ENCODE data around the gene NME8. TPM values are rescaled to one million over a fixed set of nuclear protein-coding genes. Genes with fewer than 3 reads are reported as not detected.

The NME8 gene
- total and polyA plus RNA-seq, 2 donors (not counting 3 experiments of a cell fraction or from before 2014, with no cell fraction given), result not detected

DNA sequence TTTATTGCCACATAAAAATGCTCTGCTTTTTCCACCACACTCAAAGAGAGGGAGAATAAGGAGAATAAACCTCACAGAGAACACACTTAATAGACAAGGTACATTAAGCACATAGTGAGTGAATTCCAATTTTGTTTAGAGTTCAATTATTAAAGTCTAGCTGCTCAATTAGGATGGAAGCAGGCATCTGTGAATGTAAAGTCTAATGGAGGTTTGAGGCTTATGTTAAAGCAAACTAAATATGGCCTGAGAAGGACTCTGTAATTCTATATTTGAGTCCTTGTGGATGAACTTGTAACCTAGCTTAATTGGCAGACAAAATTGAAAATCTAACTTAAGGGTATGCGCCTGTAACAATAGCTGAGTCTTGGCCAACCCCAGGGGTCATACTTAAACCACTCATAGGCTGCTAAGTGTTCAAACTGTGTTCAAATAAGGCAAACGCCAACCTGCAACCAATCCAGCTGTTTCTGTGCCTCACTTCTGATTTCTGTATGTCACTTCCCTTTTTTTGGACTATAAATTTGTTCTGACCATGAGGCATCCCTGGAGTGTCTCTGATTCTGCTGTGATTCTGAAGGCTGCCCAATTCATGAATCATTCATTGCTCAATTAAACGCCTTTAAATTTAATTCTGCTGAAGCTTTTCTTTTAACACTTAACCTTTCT lies 31.3 kb upstream of the NME8 start:
- FAIRE-seq (no peak), DNase-seq (ENCODE audit: low read depth, low spot score) (no peak)
- Histone ChIP-seq H3K79me2 (ENCODE audit: control insufficient read depth, insufficient read depth, low read length) (no peaks in the 10 kb centered on the region), H3K4me2 (ENCODE audit: insufficient read depth, low read length) (no peak overlapping the region), H4K20me1 (replicated peaks; ENCODE audit: control insufficient read depth, extremely low read depth, insufficient read depth, low read length) (no peaks in the 10 kb centered on the region), H3K4me3 (replicated peaks in 1 of 3; ENCODE audit: insufficient read depth in 1 of 3, low read depth in 1 of 3, low read length in 3 of 3) (no peak overlapping the region), H3K9me1 (replicated peaks; ENCODE audit: control insufficient read depth, extremely low read depth, insufficient read depth, low read length) (no peaks in the 10 kb centered on the region), H3K9ac (replicated peaks; ENCODE audit: extremely low read depth, insufficient read depth, low read length) (no peak overlapping the region), H3K36me3 (ENCODE audit: control insufficient read depth in 2 of 2, extremely low read depth in 1 of 2, insufficient read depth in 2 of 2, low read length in 2 of 2) (no peaks in the 10 kb centered on the region), H2AFZ (ENCODE audit: low read depth, low read length) (no peak overlapping the region), H3K9me3 (replicated peaks; ENCODE audit: control insufficient read depth, insufficient read depth, low read length) (no peaks in the 10 kb centered on the region), H3K27ac (ENCODE audit: insufficient read depth, low read depth, low read length) (no peak overlapping the region), H3K4me1 (ENCODE audit: control insufficient read depth, extremely low read depth, insufficient read depth, low read length) (no peaks in the 10 kb centered on the region), H3K27me3 (ENCODE audit: control insufficient read depth in 2 of 2, insufficient read depth in 2 of 2, low read length in 2 of 2) (peaks cover 0 to 3% of the 10 kb centered on the region in 2 experiments)
- POLR2A ChIA-PET, result no interaction called here
- dilution Hi-C loops (cut with MboI; ENCODE audit: extremely low pct_ligation_motif_present, low sequenced_read_pairs) (no loop called here), intact Hi-C loops (cut with micrococcal nuclease) (no loop called here)
- CTCF ChIA-PET, result interaction anchor here (0.9 to 2.1 kb wide), 2 partner anchors 15 to 17 kb away, joined by 4 to 6 read pairs; no protein-coding TSS in a partner anchor
- BruUV-seq (replicated peaks), result no TSS peak
- TF ChIP-seq EZH2 (IDR thresholded peaks at IDR 0.05; ENCODE audit: borderline replicate concordance, low read depth, low read length, severe bottlenecking), result no peak
- no peak for TF ChIP-seq POLR2A (IDR thresholded peaks at IDR 0.05; ENCODE audit: low read depth, low read length)

DNA sequence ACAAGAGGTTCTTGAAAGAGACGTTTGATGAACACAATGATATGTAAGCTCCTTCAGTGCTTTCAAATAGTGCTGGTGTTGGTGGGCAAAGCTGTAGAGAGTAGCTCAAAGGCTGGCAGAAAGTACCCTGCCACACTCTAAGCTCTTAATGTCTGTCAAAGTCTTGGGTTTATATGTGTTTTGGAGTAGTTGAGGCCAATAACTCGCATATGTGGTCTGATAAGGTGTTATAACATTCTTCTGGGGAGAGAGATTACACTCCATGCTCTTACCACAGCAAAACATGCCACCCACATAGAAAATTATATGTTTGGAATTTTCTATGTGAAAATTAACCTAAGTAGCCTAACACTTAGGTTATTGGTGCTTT lies 30.8 kb upstream of the NME8 start:
- no peaks in the 10 kb centered on the region for H3K4me1 ChIP-seq (ENCODE audit: control insufficient read depth, extremely low read depth, insufficient read depth, low read length)
- intact Hi-C loops (cut with micrococcal nuclease), result no loop called here
- no peak overlapping the region for H2AFZ ChIP-seq (ENCODE audit: low read depth, low read length)
- H3K79me2 ChIP-seq (ENCODE audit: control insufficient read depth, insufficient read depth, low read length), result no peaks in the 10 kb centered on the region
- peaks cover 0 to 3% of the 10 kb centered on the region in 2 experiments for H3K27me3 ChIP-seq (ENCODE audit: control insufficient read depth in 2 of 2, insufficient read depth in 2 of 2, low read length in 2 of 2)
- no peaks in the 10 kb centered on the region for H3K9me3 ChIP-seq (replicated peaks; ENCODE audit: control insufficient read depth, insufficient read depth, low read length)
- POLR2A ChIA-PET, result no interaction called here
- no peaks in the 10 kb centered on the region for H3K36me3 ChIP-seq (ENCODE audit: control insufficient read depth in 2 of 2, extremely low read depth in 1 of 2, insufficient read depth in 2 of 2, low read length in 2 of 2)
- no peak for TF ChIP-seq JUN (IDR thresholded peaks at IDR 0.05; ENCODE audit: borderline replicate concordance, insufficient read depth, insufficient read length, low read depth)
- TF ChIP-seq FOS (IDR thresholded peaks at IDR 0.05; ENCODE audit: borderline replicate concordance, insufficient read depth, low read length), result no peak
- no peak for TF ChIP-seq POLR2AphosphoS5 (IDR thresholded peaks at IDR 0.05; ENCODE audit: insufficient read depth, low read depth, low read length)
- TF ChIP-seq, protein P1, sequence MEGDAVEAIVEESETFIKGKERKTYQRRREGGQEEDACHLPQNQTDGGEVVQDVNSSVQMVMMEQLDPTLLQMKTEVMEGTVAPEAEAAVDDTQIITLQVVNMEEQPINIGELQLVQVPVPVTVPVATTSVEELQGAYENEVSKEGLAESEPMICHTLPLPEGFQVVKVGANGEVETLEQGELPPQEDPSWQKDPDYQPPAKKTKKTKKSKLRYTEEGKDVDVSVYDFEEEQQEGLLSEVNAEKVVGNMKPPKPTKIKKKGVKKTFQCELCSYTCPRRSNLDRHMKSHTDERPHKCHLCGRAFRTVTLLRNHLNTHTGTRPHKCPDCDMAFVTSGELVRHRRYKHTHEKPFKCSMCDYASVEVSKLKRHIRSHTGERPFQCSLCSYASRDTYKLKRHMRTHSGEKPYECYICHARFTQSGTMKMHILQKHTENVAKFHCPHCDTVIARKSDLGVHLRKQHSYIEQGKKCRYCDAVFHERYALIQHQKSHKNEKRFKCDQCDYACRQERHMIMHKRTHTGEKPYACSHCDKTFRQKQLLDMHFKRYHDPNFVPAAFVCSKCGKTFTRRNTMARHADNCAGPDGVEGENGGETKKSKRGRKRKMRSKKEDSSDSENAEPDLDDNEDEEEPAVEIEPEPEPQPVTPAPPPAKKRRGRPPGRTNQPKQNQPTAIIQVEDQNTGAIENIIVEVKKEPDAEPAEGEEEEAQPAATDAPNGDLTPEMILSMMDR (IDR thresholded peaks at IDR 0.05; ENCODE audit: extremely low read depth in 1 of 2, insufficient read depth in 1 of 2, low read depth in 1 of 2, low read length in 2 of 2), result no peak
- TF ChIP-seq MYC (IDR thresholded peaks at IDR 0.05; ENCODE audit: low read depth, low read length), result no peak
- TF ChIP-seq, protein P2, sequence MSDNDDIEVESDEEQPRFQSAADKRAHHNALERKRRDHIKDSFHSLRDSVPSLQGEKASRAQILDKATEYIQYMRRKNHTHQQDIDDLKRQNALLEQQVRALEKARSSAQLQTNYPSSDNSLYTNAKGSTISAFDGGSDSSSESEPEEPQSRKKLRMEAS (IDR thresholded peaks at IDR 0.05; ENCODE audit: insufficient read depth, insufficient read length), result no peak
- no peak for TF ChIP-seq POLR2A (IDR thresholded peaks at IDR 0.05; ENCODE audit: low read depth, low read length)
- TF ChIP-seq GATA2 (IDR thresholded peaks at IDR 0.05; ENCODE audit: insufficient read depth, insufficient read length, low read depth, low read length), result no peak
- TF ChIP-seq EZH2 (IDR thresholded peaks at IDR 0.05; ENCODE audit: borderline replicate concordance, low read depth, low read length, severe bottlenecking), result no peak
- no peak for FAIRE-seq
- H3K4me3 ChIP-seq (replicated peaks in 1 of 3; ENCODE audit: insufficient read depth in 1 of 3, low read depth in 1 of 3, low read length in 3 of 3), result no peak overlapping the region
- CTCF ChIA-PET, result interaction anchor here (0.9 to 2.1 kb wide), 2 partner anchors 14 to 16 kb away, joined by 4 to 6 read pairs; no protein-coding TSS in a partner anchor
- no peak overlapping the region for H3K4me2 ChIP-seq (ENCODE audit: insufficient read depth, low read length)
- no peak for DNase-seq (ENCODE audit: low read depth, low spot score)
- H3K27ac ChIP-seq (ENCODE audit: insufficient read depth, low read depth, low read length), result no peak overlapping the region
- no TSS peak for BruUV-seq (replicated peaks)
- no peak overlapping the region for H3K9ac ChIP-seq (replicated peaks; ENCODE audit: extremely low read depth, insufficient read depth, low read length)
- no peaks in the 10 kb centered on the region for H4K20me1 ChIP-seq (replicated peaks; ENCODE audit: control insufficient read depth, extremely low read depth, insufficient read depth, low read length)
- H3K9me1 ChIP-seq (replicated peaks; ENCODE audit: control insufficient read depth, extremely low read depth, insufficient read depth, low read length), result no peaks in the 10 kb centered on the region
- dilution Hi-C loops (cut with MboI; ENCODE audit: extremely low pct_ligation_motif_present, low sequenced_read_pairs), result no loop called here

All from endothelial cell of umbilical vein (primary cell).